HG03280 (cell line): ENCODE data around the gene PRAMEF33.
"Not testable (repeated sequence)": the region's sequence is repeated elsewhere in the genome, so short reads cannot be mapped to it uniquely, and the experiment has no call there.

Source experiments
- ATAC-seq: cut with Tn5 transposase; IDR thresholded peaks from one replicate; pipeline ENCODE4 v1.9.1; 2021; ENCODE audit warnings: mild to moderate bottlenecking, moderate library complexity; ENCODE audit not compliant: unreplicated experiment

The PRAMEF33 gene, protein sequence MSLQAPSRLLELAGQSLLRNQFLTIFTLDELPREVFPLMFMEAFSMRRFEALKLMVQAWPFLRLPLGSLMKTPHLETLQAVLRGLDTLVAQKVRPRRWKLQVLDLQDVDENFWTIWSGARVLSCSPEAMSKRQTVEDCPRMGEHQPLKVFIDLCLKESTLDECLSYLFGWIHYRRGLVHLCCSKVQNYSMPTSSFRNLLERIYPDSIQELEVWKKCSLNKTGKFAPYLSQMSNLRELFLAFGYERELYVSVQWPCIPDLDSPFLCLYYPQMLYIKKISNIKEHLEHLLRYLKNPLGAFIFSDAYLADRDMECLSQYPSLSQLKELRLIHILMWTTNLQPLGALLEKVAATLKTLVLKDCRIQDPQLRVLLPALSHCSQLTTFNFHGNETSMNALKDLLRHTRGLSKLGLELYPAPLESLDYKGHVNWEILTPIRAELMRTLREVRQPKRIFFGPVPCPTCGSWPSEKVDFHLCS

DNA sequence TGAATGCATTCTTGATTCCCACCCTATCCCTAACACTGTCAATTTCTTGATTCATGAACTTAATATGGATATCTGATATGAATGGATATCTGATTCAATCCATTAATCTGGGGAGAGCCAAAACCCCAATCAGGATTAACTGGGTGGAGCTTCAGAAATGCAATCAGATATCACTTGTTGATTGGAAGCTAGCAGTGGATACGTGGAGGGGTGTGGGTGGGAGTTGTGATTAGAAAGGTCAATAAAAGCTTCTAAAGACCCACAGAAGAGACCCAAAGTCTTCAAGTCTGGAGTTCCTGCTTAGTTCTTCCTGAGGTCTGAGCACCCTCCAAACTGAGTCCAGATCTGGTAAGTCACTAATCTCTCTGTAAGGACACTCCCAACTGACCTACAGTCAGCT lies at the start of gene PRAMEF33:
TSS of gene PRAMEF33 (plus strand) at position 301 of the 400 bp plus-strand sequence. CDS start 2,416 bp downstream, outside the sequence.
- ATAC-seq = not testable (repeated sequence)

DNA sequence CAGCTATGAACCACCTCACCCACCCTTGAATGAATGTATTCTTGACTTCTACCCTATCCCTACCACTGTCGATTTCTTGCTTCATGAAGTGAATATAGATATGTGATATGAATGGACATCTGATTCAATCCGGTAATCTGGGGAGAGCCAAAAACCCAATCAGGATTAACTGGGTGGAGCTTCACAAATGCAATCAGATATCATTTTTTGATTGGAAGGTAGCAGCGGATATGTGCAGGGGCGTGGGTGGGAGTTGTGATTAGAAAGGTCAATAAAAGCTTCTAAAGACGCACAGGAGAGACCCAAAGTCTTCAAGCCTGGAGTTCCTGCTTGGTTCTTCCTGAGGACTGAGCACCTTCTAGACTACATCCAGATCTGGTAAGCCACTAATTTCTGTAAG lies 49.4 kb upstream of the PRAMEF33 start, which contains the start of gene PRAMEF5:
TSS of gene PRAMEF5 (plus strand) at position 301 of the 400 bp plus-strand sequence. CDS start 5,071 bp downstream, outside the sequence.
- ATAC-seq = not testable (repeated sequence)

DNA sequence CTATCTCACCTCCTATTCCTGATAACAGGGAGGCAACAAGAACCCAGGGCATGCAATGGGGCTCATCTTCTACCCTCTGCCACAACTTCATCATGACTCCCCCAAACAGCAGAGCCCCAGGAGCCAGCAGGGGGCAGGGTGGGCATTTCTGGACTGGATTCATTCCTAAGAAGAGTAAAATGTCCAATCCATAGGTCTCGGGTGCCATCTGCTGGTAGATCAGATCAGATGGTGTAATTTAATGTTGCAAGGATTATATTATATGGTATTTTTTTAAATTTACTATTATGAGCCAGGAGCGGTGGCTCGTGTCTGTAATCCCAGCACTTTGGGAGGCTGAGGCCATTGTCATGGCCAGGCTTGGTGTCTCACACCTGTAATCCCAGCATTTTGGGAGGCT lies 38.2 kb upstream of the PRAMEF33 start:
- ATAC-seq = not testable (repeated sequence)

DNA sequence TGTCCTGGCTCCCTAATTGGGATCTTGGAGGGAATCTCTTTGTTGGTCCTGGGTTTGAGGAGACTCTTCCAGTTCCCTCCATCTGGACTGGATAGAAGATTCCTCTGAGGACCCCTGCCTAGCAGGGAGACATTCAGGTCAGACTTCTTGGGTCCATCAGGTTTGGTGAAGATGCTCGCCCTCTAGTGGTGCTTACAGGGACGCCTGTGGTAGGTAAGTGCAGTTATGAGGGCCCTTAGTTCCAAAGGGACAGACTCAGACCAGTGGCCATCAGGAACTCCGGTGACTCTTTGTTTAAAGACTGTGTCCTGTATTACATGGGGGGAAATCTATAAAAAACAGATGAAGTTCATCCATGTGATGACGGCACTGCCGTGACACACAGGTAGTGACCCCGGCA lies 26.3 kb upstream of the PRAMEF33 start:
- ATAC-seq = not testable (repeated sequence)

DNA sequence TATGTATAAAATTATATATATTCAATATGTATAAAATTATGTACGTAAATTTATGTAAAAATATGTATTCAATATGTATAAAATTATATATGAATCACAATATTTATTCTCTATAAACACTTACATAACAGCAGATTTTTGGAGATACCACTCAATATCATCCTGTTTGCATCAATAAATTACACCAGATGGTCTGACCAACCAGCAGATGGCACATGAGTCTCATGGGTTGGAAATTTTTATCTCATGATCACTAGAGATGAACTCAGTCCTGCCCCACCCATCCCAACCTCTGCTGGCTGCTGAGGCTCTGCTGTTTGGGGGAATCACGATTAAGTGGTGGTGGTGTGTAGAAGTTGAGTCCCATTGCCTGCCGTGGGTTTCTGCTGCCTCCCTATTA lies 23.7 kb upstream of the PRAMEF33 start:
- not testable (repeated sequence) for ATAC-seq

DNA sequence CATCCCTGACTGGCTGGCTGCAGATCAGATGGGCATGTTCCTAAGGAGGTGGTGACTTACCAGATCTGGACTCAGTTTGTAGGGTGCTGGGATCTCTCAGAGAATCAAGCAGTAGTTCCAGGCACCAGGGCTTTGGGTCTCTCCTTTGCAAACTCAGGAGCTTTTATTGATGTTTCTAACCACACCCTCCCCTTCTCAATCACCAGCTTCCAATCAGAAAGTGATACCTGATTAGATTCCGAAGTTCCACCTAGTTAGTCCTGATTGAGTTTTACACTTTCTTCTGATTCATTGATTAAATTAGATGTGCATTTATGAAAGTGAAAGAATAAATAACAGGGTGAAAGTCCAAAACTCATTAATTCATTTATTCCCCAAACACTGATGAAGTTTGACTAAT lies 18.3 kb upstream of the PRAMEF33 start, which contains the start of gene PRAMEF8:
TSS of gene PRAMEF8 (minus strand) at position 101 of the 400 bp plus-strand sequence. CDS start 1,046 bp downstream, outside the sequence.
- ATAC-seq = not testable (repeated sequence)

DNA sequence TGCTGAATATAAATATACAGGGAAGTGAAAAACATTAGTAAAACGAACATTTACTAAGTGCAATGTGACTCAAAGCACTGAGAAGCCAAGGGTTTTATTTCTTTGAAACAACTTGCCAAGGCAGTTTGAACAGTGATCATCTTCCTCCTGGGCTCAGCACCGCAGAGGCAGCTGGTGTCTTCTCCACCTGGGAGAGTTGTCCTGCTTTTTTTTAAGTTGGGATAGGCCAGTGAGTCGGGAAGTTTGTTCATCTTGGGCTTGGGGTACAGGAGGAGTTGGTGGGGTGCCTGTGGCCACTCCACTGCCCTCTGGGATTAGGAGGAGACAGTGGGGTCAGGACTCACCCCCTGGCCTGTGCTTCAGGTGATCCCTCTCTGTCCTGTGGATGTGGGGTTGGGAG lies 14.3 kb upstream of the PRAMEF33 start:
- ATAC-seq = not testable (repeated sequence)

DNA sequence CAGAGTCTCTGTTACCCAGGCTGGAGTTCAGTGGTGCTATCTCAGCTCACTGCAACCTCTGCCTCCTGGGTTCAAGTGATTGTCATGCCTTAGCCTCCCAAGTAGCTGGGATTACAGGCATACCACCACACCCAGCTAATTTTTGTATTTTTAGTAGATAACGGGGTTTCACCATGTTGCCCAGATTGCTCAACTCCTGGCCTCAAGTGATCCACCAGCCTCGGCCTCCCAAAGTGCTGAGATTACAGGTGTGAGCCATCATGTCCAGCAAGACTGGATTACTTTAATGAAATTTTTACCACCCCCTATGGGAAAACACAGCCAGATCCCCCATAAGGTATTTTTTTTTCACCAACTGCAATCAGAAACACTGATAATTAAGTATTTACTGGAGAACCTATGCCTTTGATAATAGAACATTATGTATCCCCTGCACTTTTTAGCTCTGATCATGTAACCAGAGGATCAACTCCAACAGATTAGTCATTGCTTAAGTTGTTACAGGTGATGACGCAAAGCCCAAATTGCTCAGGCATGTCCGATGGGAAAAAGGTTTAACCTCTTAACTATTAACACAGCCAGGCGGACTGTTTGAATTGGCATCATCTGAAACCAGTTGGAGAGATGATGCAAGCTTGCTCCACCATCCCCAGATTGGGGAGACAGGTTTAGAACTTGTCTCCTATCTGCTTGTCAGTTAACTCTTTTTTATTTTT lies 6.0 kb upstream of the PRAMEF33 start:
- not testable (repeated sequence) for ATAC-seq

DNA sequence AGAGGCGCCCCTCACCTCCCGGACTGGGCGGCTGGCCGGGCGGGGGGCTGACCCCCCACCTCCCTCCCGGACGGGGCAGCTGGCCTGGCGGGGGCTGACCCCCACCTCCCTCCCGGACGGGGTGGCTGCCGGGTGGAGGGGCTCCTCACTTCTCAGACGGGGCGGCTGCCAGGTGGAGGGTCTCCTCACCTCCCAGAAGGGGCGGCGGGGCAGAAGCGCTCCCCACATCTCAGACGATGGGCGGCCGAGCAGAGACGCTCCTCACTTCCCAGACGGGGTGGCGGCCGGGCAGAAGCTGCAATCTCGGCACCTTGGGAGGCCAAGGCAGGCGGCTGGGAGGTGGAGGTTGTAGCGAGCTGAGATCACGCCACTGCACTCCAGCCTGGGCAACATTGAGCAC lies 4.6 kb upstream of the PRAMEF33 start:
- not testable (repeated sequence) for ATAC-seq

DNA sequence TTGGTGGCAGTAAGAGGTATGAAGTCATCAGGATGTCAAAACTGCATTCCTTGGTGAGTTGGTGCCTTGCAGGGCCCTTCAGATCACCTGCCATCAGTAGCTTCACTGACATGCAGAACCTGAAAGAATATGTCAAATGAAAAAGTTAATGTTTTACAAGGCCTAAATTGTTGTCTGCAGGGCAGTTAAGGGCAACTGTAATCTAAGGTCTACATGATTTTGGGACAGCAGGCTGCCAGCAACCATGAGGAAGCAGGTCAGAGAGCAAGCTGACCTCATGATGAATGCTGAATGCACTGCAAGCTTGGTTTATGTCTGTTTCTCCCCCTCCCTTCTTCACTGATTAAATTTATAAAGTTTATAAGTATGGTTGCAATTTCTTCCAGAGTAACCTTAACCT lies 1.1 kb upstream of the PRAMEF33 start:
- ATAC-seq = not testable (repeated sequence)

DNA sequence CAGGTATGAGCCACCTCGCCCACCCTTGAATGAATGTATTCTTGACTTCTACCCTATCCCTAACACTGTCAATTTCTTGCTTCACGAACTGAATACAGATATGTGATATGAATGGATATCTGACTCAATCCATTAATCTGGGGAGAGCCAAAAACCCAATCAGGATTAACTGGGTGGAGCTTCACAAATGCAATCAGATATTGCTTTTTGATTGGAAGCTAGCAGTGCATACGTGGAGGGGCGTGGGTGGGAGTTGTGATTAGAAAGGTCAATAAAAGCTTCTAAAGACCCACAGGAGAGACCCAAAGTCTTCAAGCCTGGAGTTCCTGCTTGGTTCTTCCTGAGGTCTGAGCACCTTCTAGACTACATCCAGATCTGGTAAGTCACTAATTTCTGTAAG lies 11.9 kb downstream of the PRAMEF33 start, which contains the start of gene PRAMEF15:
TSS of gene PRAMEF15 (plus strand) at position 301 of the 400 bp plus-strand sequence. CDS start 2,827 bp downstream, outside the sequence.
- not testable (repeated sequence) for ATAC-seq

DNA sequence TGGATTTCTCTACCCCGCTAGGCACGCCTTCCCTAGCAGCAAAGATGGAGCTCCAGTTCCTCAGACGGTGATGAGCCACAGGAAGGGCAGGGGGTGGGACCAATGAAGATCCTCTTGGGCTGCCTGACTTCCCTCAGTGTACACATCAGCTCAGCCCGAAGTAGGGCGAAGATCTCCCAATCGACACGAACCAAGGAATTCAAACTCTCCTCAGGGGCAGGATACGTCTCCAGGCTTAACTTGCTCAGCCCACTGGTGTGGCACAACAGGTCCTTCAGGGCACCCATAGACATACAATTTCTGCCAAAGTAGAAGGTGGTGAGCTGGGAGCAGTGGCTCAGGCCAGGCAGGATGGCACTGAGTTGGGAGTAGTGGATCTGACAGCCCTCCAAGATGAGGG lies 39.2 kb downstream of the PRAMEF33 start:
- ATAC-seq = not testable (repeated sequence)

DNA sequence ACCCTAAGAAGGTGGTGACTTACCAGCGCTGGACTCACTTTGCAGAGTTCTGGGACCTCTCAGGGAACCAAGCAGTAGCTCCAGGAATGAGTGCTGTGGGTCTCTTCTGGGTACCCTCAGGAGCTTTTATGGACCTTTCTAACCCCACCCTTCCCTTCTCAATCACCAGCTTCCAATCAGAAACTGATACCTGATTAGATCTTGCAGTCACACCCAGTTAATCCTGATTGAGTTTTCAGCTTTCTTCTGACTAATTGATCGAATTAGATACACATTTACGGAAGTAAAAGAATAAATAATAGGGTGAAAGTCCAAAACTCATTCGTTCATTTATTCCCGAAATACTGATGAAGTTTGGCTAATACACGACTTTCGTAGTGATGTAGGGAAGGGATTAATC lies 43.7 kb downstream of the PRAMEF33 start, which contains the start of gene PRAMEF14:
TSS of gene PRAMEF14 (minus strand) at position 101 of the 400 bp plus-strand sequence. CDS start 1,820 bp downstream, outside the sequence.
- ATAC-seq = not testable (repeated sequence)

DNA sequence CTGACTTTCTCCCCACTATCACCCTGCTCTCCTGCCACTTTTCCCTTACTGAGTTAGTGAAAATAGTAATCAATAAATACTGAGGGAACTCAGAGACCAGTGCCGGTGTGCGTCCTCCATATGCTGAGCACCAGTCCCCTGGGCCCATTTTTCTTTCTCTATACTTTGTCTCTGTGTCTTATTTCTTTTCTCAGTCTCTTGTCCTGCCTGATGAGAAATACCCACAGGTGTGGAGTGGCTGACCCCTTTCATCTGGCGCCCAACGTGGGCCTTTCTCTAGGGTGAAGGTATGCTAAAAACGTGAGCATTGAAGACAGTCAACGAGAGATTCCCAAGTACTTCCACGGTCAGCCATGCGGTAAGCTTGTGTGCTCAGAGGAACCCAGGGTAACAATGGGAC lies 50.1 kb downstream of the PRAMEF33 start:
- not testable (repeated sequence) for ATAC-seq

DNA sequence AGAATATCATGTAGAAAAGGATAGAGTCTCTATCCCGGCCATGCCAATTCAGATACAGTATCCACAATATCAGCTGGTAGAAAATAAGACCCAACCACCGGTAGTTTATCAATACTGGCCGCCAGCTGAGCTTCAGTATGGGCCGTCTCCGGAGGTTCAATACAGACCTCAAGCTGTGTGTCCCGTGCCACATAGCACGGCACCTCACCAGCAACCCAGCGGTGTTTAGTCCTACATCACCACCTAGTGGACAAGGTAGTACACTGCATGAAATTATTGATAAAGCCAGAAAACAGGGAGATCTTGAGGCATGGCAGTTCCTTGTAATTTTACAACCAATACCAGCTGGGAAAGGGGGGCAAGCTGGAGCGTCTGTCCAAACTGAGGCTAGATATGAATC lies 51.1 kb downstream of the PRAMEF33 start:
- not testable (repeated sequence) for ATAC-seq

DNA sequence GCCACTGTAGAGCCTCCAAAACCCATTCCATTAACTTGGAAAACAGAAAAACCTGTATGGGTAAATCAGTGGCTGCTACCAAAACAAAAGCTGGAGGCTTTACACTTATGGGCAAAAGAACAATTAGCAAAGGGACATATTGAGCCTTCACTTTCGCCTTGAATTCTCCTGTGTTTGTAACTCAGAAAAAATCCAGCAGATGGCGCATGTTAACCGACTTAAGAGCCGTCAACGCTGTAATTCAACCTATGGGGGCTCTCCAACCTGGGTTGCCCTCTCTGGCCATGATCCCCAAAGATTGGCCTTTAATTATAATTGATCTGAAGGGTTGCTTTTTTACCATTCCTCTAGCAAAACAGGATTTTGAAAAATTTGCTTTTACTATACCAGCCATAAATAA lies 53.4 kb downstream of the PRAMEF33 start:
- not testable (repeated sequence) for ATAC-seq
